H1 (cell line): ENCODE data around the gene TMC3. TPM values are rescaled to one million over a fixed set of nuclear protein-coding genes. Genes with fewer than 3 reads are reported as not detected.

Source experiments
- CBX5 ChIP-seq: fragments of 300-800, 300-1000 bp; sonication (generic); IDR thresholded peaks from 2 replicates; pipeline ENCODE4 v1.7.1; 2016; ENCODE audit warnings: antibody characterized with exemption, low read length, low read depth
- CREB1 ChIP-seq: IDR thresholded peaks from 2 replicates; pipeline ENCODE4 v1.6.1; 2012; ENCODE audit warnings: inconsistent platforms
- CTBP2 ChIP-seq: IDR thresholded peaks from 2 replicates; pipeline ENCODE4 v1.7.0; 2011; ENCODE audit warnings: borderline replicate concordance, mild to moderate bottlenecking, moderate library complexity, mixed read lengths, low read length; ENCODE audit not compliant: insufficient read depth, insufficient read length
- POLR2AphosphoS5 ChIP-seq: IDR thresholded peaks from 2 replicates; pipeline ENCODE4 v1.6.1; 2011; ENCODE audit warnings: low read depth, low read length
- POU5F1 ChIP-seq: IDR thresholded peaks from 2 replicates; pipeline ENCODE4 v1.6.1; 2011; ENCODE audit warnings: low read depth, mild to moderate bottlenecking, low read length, moderate library complexity
- SUZ12 ChIP-seq: fragments of 200-600 bp; sonication (generic); IDR thresholded peaks from 2 replicates; pipeline ENCODE4 v1.6.1; 2012; ENCODE audit warnings: mild to moderate bottlenecking, inconsistent platforms, low read length, moderate library complexity, mixed read lengths
- YY1 ChIP-seq: IDR thresholded peaks from 2 replicates; pipeline ENCODE4 v1.6.1; 2011; ENCODE audit warnings: low read depth, mild to moderate bottlenecking, low read length
- polyA plus RNA-seq, 7 experiments: library from polyadenylated mRNA; depleted of rRNA in 3 of 7; stranded (reverse) in 5 of 7; unstranded in 2 of 7; fragments of >200 nt in 5 of 7; fragments of 200-250 nt in 2 of 7; gene quantifications; 1 replicate in 5 of 7; 2 replicates in 1 of 7; 4 replicates in 1 of 7; pipeline versions ENCODE4 v1.2.1 to v1.2.3, GENCODE V29; 2011 to 2013; ENCODE audit warnings: missing spikeins in 2 of 7, mixed read lengths in 2 of 7
- total RNA-seq: library from RNA; stranded (reverse); fragmentation: NEBNext Ultra II Directional; extraction: Animal tissue kit (Norgen Biotek cat#: 25700); gene quantifications from 2 replicates; pipeline ENCODE4 v1.2.1, GENCODE V29; 2021

The TMC3 gene
- total and polyA plus RNA-seq, 2 of the 8 experiments (the other 6 are each of a cell fraction or from before 2014, with no cell fraction given), result not detected

DNA sequence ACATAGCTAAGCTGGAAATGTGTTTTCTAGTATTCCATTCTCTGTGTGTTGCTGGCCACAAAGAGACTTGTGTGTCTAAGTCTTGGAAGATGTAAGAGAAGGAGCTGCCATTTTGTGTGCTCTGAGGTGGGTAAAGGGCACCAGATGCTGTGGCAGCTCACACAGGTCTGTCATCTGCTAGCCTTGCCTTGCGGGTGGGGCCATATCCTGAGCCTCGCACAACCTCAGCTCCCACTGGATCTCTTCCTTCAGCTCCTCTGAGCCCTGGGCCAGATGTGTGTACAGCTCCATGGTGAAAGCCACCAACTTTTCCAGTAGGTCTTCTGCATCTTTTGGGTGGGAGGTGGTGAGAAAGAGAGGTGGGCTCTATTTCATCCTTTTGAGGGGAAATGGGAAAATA, 6.7 kb upstream of the TMC3 start (continued):
- TF ChIP-seq POLR2AphosphoS5 (no peak), YY1 (no peak), CBX5 (no peak), SUZ12 (no peak), CREB1 (no peak), POU5F1 (no peak), CTBP2 (no peak)
